IMR-90 (cell line): Measurements from ENCODE around the gene SMC1B. TPM values are rescaled to one million over a fixed set of nuclear protein-coding genes. Genes with fewer than 3 reads are reported as not detected.

ENCODE experiments used
- ATAC-seq: fragments of 200-7000 bp; cut with Tn5 transposase; 2 replicates; pipeline ENCODE4 v1.9.1; 2020; ENCODE audit warnings: low read depth, mild to moderate bottlenecking, moderate library complexity
- BruUV-seq: library from RNA; stranded (reverse); fragments of 400-500 nt; replicated peaks from 2 replicates; lab custom pipeline; 2021; lab: Mats Ljungman, UMichigan
- CTCF ChIA-PET: fragments of 300-600 bp; formaldehyde crosslinking; extraction: SDS; loops from one replicate; lab custom pipeline; 2021; ENCODE audit warnings: antibody characterized with exemption; lab: Yijun Ruan, JAX
- POLR2A ChIA-PET: fragments of 300-600 bp; sonication (Branson Sonifier 250); formaldehyde crosslinking; loops from one replicate; lab custom pipeline; 2022; ENCODE audit warnings: antibody characterized with exemption; ENCODE audit not compliant: unreplicated experiment; lab: Charles Lee
- DNase-seq: peaks from one replicate; pipeline ENCODE4 v3.0.0; 2013
- H2AFZ ChIP-seq: replicated peaks from 2 replicates; pipeline ENCODE3; 2013; ENCODE audit warnings: low read length, mild to moderate bottlenecking; ENCODE audit not compliant: poor library complexity
- H2AK5ac ChIP-seq: 2 replicates; pipeline ENCODE4 v1.6.1; 2013; ENCODE audit warnings: low read depth, low read length, inconsistent platforms
- H2AK9ac ChIP-seq: replicated peaks from 2 replicates; pipeline ENCODE3; 2013; ENCODE audit warnings: mild to moderate bottlenecking, low read depth, low read length, moderate library complexity; ENCODE audit not compliant: poor library complexity
- H2BK120ac ChIP-seq: 2 replicates; pipeline ENCODE4 v1.6.1; 2013; ENCODE audit warnings: low read depth, low read length, inconsistent platforms
- H2BK15ac ChIP-seq: 3 replicates; pipeline ENCODE4 v1.6.1; 2013; ENCODE audit warnings: low read depth, low read length, inconsistent platforms
- H2BK20ac ChIP-seq: 2 replicates; pipeline ENCODE4 v1.6.1; 2013; ENCODE audit warnings: low read depth, mild to moderate bottlenecking, inconsistent platforms, low read length, moderate library complexity
- H2BK5ac ChIP-seq: 2 replicates; pipeline ENCODE4 v1.6.1; 2013; ENCODE audit warnings: mild to moderate bottlenecking, low read depth, low read length, inconsistent platforms; ENCODE audit not compliant: poor library complexity, severe bottlenecking
- H3K14ac ChIP-seq: replicated peaks from 2 replicates; pipeline ENCODE4 v1.6.1; 2013; ENCODE audit warnings: low read depth, low read length, inconsistent platforms
- H3K18ac ChIP-seq: 2 replicates; pipeline ENCODE4 v1.6.1; 2013; ENCODE audit warnings: low read depth, low read length, control low read depth
- H3K23ac ChIP-seq: 2 replicates; pipeline ENCODE4 v1.6.1; 2013; ENCODE audit warnings: low read depth, low read length, inconsistent platforms
- H3K27ac ChIP-seq: 2 replicates; pipeline ENCODE4 v1.5.1; 2013; ENCODE audit warnings: mild to moderate bottlenecking, control low read depth, low read length; ENCODE audit not compliant: insufficient read depth
- H3K27me3 ChIP-seq: 2 replicates; pipeline ENCODE4 v1.6.1; 2013; ENCODE audit warnings: low read length; ENCODE audit not compliant: control insufficient read depth, insufficient read depth
- H3K36me3 ChIP-seq: 2 replicates; pipeline ENCODE4 v1.6.1; 2013; ENCODE audit warnings: low read length, mixed read lengths; ENCODE audit not compliant: control insufficient read depth, insufficient read depth
- H3K4ac ChIP-seq: 2 replicates; pipeline ENCODE4 v1.6.1; 2013; ENCODE audit warnings: low read depth, low read length, inconsistent platforms
- H3K4me1 ChIP-seq: 2 replicates; pipeline ENCODE4 v1.6.1; 2013; ENCODE audit warnings: low read length, mixed read lengths; ENCODE audit not compliant: control insufficient read depth, insufficient read depth
- H3K4me2 ChIP-seq: 2 replicates; pipeline ENCODE4 v1.6.1; 2013; ENCODE audit warnings: low read depth, mild to moderate bottlenecking, control low read depth, low read length, moderate library complexity
- H3K4me3 ChIP-seq: 2 replicates; pipeline ENCODE4 v1.5.1; 2013; ENCODE audit warnings: low read depth, mild to moderate bottlenecking, control low read depth, low read length, moderate library complexity; ENCODE audit not compliant: insufficient read depth
- H3K56ac ChIP-seq: 2 replicates; pipeline ENCODE4 v1.6.1; 2013; ENCODE audit warnings: low read length, inconsistent platforms; ENCODE audit not compliant: insufficient read depth; ENCODE audit errors: extremely low read depth
- H3K79me1 ChIP-seq, 2 experiments: 2 replicates each; pipeline ENCODE4 v1.6.1; 2013; ENCODE audit warnings: low read length in 2 of 2, inconsistent platforms in 1 of 2, low read depth in 1 of 2
- H3K9ac ChIP-seq: 2 replicates; pipeline ENCODE4 v1.6.1; 2013; ENCODE audit warnings: low read depth, low read length, control low read depth
- H3K9me1 ChIP-seq: 2 replicates; pipeline ENCODE4 v1.6.1; 2013; ENCODE audit warnings: low read length, inconsistent platforms; ENCODE audit not compliant: insufficient read depth
- H3K9me3 ChIP-seq: 2 replicates; pipeline ENCODE4 v1.6.1; 2013; ENCODE audit warnings: low read length; ENCODE audit not compliant: control insufficient read depth, insufficient read depth
- H4K20me1 ChIP-seq: 2 replicates; pipeline ENCODE4 v1.6.1; 2013; ENCODE audit warnings: low read length, inconsistent platforms; ENCODE audit not compliant: insufficient read depth
- H4K5ac ChIP-seq: 2 replicates; pipeline ENCODE4 v1.6.1; 2013; ENCODE audit warnings: mild to moderate bottlenecking, low read depth, low read length, control low read depth
- H4K8ac ChIP-seq, 2 experiments: 2 replicates each; pipeline ENCODE4 v1.6.1; 2013; ENCODE audit warnings: low read depth in 2 of 2, low read length in 2 of 2, control low read depth in 1 of 2, inconsistent platforms in 1 of 2
- H4K91ac ChIP-seq: 2 replicates; pipeline ENCODE4 v1.6.1; 2013; ENCODE audit warnings: low read depth, low read length, inconsistent platforms; ENCODE audit not compliant: insufficient read depth
- BHLHE40 ChIP-seq: fragments of 150-350 bp; IDR thresholded peaks from 2 replicates; pipeline ENCODE4 v1.6.1; 2016; ENCODE audit warnings: mild to moderate bottlenecking, low read depth, low read length
- CEBPB ChIP-seq: IDR thresholded peaks from 2 replicates; pipeline ENCODE4 v1.6.1; 2012; ENCODE audit warnings: low read depth, low read length, improper control_type of control experiment
- FOS ChIP-seq: fragments of 150-350 bp; IDR thresholded peaks from 2 replicates; pipeline ENCODE4 v1.6.1; 2016; ENCODE audit warnings: low read depth, low read length
- MAZ ChIP-seq: IDR thresholded peaks from 2 replicates; pipeline ENCODE4 v1.6.1; 2012; ENCODE audit warnings: low read depth, mild to moderate bottlenecking, low read length, improper control_type of control experiment, moderate library complexity, borderline replicate concordance
- MXI1 ChIP-seq: IDR thresholded peaks from 2 replicates; pipeline ENCODE4 v1.6.1; 2012; ENCODE audit warnings: low read depth, mild to moderate bottlenecking, low read length, moderate library complexity, borderline replicate concordance
- NFE2L2 ChIP-seq: fragments of 150-350 bp; IDR thresholded peaks from 2 replicates; pipeline ENCODE4 v1.6.1; 2016; ENCODE audit warnings: low read depth, mild to moderate bottlenecking, low read length
- RAD21 ChIP-seq: IDR thresholded peaks from 2 replicates; pipeline ENCODE4 v1.6.1; 2012; ENCODE audit warnings: low read length, improper control_type of control experiment
- RCOR1 ChIP-seq: IDR thresholded peaks from 2 replicates; pipeline ENCODE4 v1.6.1; 2012; ENCODE audit warnings: mild to moderate bottlenecking, low read length, improper control_type of control experiment; ENCODE audit not compliant: insufficient replicate concordance
- RFX5 ChIP-seq: IDR thresholded peaks from 2 replicates; pipeline ENCODE4 v1.8.0; 2012; ENCODE audit warnings: low read depth, mild to moderate bottlenecking, low read length, moderate library complexity
- SMC3 ChIP-seq: fragments of 150-350 bp; IDR thresholded peaks from 2 replicates; pipeline ENCODE4 v1.6.1; 2016; ENCODE audit warnings: low read depth, mild to moderate bottlenecking, antibody characterized with exemption, low read length, moderate library complexity
- WGBS, 2 experiments: methylation state at CpG; one replicate each; pipeline versions ENCODE4 v1.1.5 to v1.1.7; 2013; ENCODE audit warnings: missing lambda C conversion rate in 2 of 2; ENCODE audit not compliant: insufficient read length in 1 of 2; ENCODE audit errors: extremely low coverage in 2 of 2; 5-methylcytosine and 5-hydroxymethylcytosine counted together
- dilution Hi-C: fragments of 300-500 bp; cut with HindIII; formaldehyde crosslinking; loops from one replicate; pipeline ENCODE4 v1.14.3; 2018; ENCODE audit warnings: low sequenced_read_pairs; ENCODE audit not compliant: unreplicated experiment
- in situ Hi-C: fragments of 300-500 bp; cut with MboI; formaldehyde crosslinking; loops from 3 replicates; pipeline ENCODE4 v1.14.3; 2019; ENCODE audit warnings: low sequenced_read_pairs, inconsistent platforms, mixed read lengths
- intact Hi-C: fragments of 100-400 bp; cut with micrococcal nuclease; formaldehyde crosslinking; loops from 2 replicates; pipeline ENCODE4 v1.10.0; 2022
- polyA plus RNA-seq, 3 experiments: library from polyadenylated mRNA; depleted of rRNA; stranded (reverse); fragments of >200 nt; gene quantifications; 2 replicates each; pipeline ENCODE4 v1.2.3, GENCODE V29; 2012; ENCODE audit warnings: low replicate concordance in 1 of 3
- total RNA-seq: library from RNA; depleted of rRNA; stranded (reverse); fragments of >200 nt; gene quantifications from 2 replicates; pipeline ENCODE4 v1.2.3, GENCODE V29; 2012
- TF ChIP-seq, protein P1 (sequence below): conservative IDR thresholded peaks from 2 replicates; pipeline ENCODE4 v1.5.1; 2012; ENCODE audit warnings: mild to moderate bottlenecking, low read depth, low read length, improper control_type of control experiment
- TF ChIP-seq, protein P2 (sequence below): fragments of 150-350 bp; IDR thresholded peaks from 2 replicates; pipeline ENCODE4 v1.6.1; 2016; ENCODE audit warnings: low read depth, mild to moderate bottlenecking, low read length, moderate library complexity, borderline replicate concordance

The SMC1B gene
- total and polyA plus RNA-seq, 2 of the 4 experiments (the other 2 are of a cell fraction) = not detected

GRCh38 chr22:45295492-45295891 lies 117.9 kb downstream of the SMC1B start:
- DNase-seq (no peak), ATAC-seq (no peak)
- H3K18ac ChIP-seq = no peak overlapping the region
- H3K14ac ChIP-seq = no peak overlapping the region
- H4K91ac ChIP-seq = no peak overlapping the region
- dilution Hi-C loops = no loop called here
- peaks cover 10% of the 10 kb centered on the region for H3K9me1 ChIP-seq
- H2BK120ac ChIP-seq = no peak overlapping the region
- H2AK5ac ChIP-seq = no peak overlapping the region
- WGBS, 2 experiments = 81% methylated on average over 4 of the region's 9 CpGs; no CpG with 5 or more reads in 1 of the 2 experiments
- H3K27me3 ChIP-seq = no peaks in the 10 kb centered on the region
- peaks cover 0 to 4% of the 10 kb centered on the region in 2 experiments; a peak in 1 of 4 replicates for H3K79me1 ChIP-seq
- no peak overlapping the region for H2AK9ac ChIP-seq
- no peak overlapping the region for H2BK20ac ChIP-seq
- H4K20me1 ChIP-seq = no peaks in the 10 kb centered on the region
- H3K56ac ChIP-seq = no peak overlapping the region
- ChIA-PET CTCF (no interaction called here), POLR2A (no interaction called here)
- no peak overlapping the region for H4K5ac ChIP-seq
- no peak overlapping the region for H3K27ac ChIP-seq
- no peak overlapping the region for H2BK15ac ChIP-seq
- H4K8ac ChIP-seq = no peak overlapping the region
- in situ Hi-C loops = no loop called here
- H3K4ac ChIP-seq = no peak overlapping the region
- no TSS peak for BruUV-seq
- no peak overlapping the region for H3K9ac ChIP-seq
- no peak for TF ChIP-seq RFX5
- no peak for TF ChIP-seq SMC3
- no peak for TF ChIP-seq NFE2L2
- no peak for TF ChIP-seq RCOR1
- no peak for TF ChIP-seq MXI1
- no peak for TF ChIP-seq CEBPB
- TF ChIP-seq BHLHE40 = no peak
- TF ChIP-seq FOS = no peak
- no peak for TF ChIP-seq MAZ
- TF ChIP-seq, protein P1, sequence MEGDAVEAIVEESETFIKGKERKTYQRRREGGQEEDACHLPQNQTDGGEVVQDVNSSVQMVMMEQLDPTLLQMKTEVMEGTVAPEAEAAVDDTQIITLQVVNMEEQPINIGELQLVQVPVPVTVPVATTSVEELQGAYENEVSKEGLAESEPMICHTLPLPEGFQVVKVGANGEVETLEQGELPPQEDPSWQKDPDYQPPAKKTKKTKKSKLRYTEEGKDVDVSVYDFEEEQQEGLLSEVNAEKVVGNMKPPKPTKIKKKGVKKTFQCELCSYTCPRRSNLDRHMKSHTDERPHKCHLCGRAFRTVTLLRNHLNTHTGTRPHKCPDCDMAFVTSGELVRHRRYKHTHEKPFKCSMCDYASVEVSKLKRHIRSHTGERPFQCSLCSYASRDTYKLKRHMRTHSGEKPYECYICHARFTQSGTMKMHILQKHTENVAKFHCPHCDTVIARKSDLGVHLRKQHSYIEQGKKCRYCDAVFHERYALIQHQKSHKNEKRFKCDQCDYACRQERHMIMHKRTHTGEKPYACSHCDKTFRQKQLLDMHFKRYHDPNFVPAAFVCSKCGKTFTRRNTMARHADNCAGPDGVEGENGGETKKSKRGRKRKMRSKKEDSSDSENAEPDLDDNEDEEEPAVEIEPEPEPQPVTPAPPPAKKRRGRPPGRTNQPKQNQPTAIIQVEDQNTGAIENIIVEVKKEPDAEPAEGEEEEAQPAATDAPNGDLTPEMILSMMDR = no peak
- TF ChIP-seq, protein P2, sequence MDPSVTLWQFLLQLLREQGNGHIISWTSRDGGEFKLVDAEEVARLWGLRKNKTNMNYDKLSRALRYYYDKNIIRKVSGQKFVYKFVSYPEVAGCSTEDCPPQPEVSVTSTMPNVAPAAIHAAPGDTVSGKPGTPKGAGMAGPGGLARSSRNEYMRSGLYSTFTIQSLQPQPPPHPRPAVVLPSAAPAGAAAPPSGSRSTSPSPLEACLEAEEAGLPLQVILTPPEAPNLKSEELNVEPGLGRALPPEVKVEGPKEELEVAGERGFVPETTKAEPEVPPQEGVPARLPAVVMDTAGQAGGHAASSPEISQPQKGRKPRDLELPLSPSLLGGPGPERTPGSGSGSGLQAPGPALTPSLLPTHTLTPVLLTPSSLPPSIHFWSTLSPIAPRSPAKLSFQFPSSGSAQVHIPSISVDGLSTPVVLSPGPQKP = no peak
- no peak for TF ChIP-seq RAD21
- H3K4me1 ChIP-seq = peaks cover 3% of the 10 kb centered on the region
- H2AFZ ChIP-seq = no peak overlapping the region
- H3K9me3 ChIP-seq = no peaks in the 10 kb centered on the region
- intact Hi-C loops = no loop called here
- H3K4me3 ChIP-seq = no peak overlapping the region
- H3K36me3 ChIP-seq = no peaks in the 10 kb centered on the region
- H3K4me2 ChIP-seq = no peak overlapping the region
- no peak overlapping the region for H3K23ac ChIP-seq
- H2BK5ac ChIP-seq = no peak overlapping the region
